Activated naive CD8-positive, alpha-beta T cell treated with anti-CD3 and anti-CD28 coated beads for 36 hours (primary cell): ENCODE measurements around the gene SLC6A18. TPM values are rescaled to one million over a fixed set of nuclear protein-coding genes. Genes with fewer than 3 reads are reported as not detected.

Experiments used
- DNase-seq: peaks from one replicate; pipeline ENCODE4 v3.0.0; 2021
- H3K27ac Mint-ChIP-seq: one replicate; pipeline ENCODE4 v1.8.0; 2022; ENCODE audit warnings: mild to moderate bottlenecking, moderate library complexity, mixed read lengths
- H3K27me3 Mint-ChIP-seq: one replicate; pipeline ENCODE4 v1.8.0; 2022; ENCODE audit warnings: mild to moderate bottlenecking, mixed read lengths
- H3K36me3 Mint-ChIP-seq: one replicate; pipeline ENCODE4 v1.8.0; 2021; ENCODE audit warnings: mild to moderate bottlenecking, mixed read lengths
- H3K4me1 Mint-ChIP-seq: one replicate; pipeline ENCODE4 v1.8.0; 2021; ENCODE audit warnings: mixed read lengths
- H3K4me3 Mint-ChIP-seq: one replicate; pipeline ENCODE4 v1.8.0; 2022; ENCODE audit warnings: mild to moderate bottlenecking, moderate library complexity, mixed read lengths
- H3K9me3 Mint-ChIP-seq: one replicate; pipeline ENCODE4 v1.8.0; 2022; ENCODE audit warnings: mixed read lengths
- total RNA-seq, 2 experiments: library from RNA; stranded (reverse); gene quantifications; one replicate each; pipeline ENCODE4 v1.2.3, GENCODE V29; 2021

The SLC6A18 gene
- total RNA-seq, 2 experiments from 2014 or later, result not detected

DNA sequence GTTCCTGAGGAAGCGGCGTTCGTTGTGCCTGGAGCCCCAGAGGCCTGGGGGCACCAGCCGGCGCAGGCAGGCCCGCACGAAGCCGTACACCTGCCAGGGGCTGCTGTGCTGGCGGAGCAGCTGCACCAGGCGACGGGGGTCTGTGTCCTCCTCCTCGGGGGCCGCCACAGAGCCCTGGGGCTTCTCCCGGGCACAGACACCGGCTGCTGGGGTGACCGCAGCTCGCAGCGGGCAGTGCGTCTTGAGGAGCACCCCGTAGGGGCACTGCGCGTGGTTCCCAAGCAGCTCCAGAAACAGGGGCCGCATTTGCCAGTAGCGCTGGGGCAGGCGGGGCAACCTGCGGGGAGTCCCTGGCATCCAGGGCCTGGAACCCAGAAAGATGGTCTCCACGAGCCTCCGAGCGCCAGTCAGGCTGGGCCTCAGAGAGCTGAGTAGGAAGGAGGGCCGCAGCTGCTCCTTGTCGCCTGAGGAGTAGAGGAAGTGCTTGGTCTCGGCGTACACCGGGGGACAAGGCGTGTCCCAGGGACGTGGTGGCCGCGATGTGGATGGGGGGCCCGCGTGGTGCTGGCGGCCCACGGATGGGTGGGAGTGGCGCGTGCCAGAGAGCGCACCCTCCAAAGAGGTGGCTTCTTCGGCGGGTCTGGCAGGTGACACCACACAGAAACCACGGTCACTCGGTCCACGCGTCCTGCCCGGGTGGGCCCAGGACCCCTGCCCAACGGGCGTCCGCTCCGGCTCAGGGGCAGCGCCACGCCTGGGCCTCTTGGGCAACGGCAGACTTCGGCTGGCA lies 68.4 kb downstream of the SLC6A18 start:
- Mint-ChIP-seq H3K27me3 (no peaks in the 10 kb centered on the region), H3K27ac (no peak overlapping the region), H3K9me3 (no peaks in the 10 kb centered on the region), H3K36me3 (peaks cover 2% of the 10 kb centered on the region), H3K4me3 (peak overlapping the region; percentile 55), H3K4me1 (peaks cover 3% of the 10 kb centered on the region)
- no peak for DNase-seq

- H3K27me3 Mint-ChIP-seq, result no peaks in the 10 kb centered on the region
- H3K9me3 Mint-ChIP-seq, result no peaks in the 10 kb centered on the region
- peak overlapping the region; percentile 57 for H3K4me3 Mint-ChIP-seq
- H3K27ac Mint-ChIP-seq, result no peak overlapping the region
- DNase-seq, result no peak
- no peaks in the 10 kb centered on the region for H3K36me3 Mint-ChIP-seq
- H3K4me1 Mint-ChIP-seq, result peaks cover 3% of the 10 kb centered on the region
Measured at GRCh38 chr5:1294206-1294834, 69.1 kb downstream of the SLC6A18 start.

- H3K4me1 Mint-ChIP-seq, result peaks cover 3% of the 10 kb centered on the region
- H3K27me3 Mint-ChIP-seq, result no peaks in the 10 kb centered on the region
- no peaks in the 10 kb centered on the region for H3K36me3 Mint-ChIP-seq
- H3K4me3 Mint-ChIP-seq, result peak within 1 kb of the TSS; percentile 62
- no peaks in the 10 kb centered on the region for H3K9me3 Mint-ChIP-seq
- H3K27ac Mint-ChIP-seq, result no peak within 1 kb of the TSS
- DNase-seq, result peak; percentile 76
Measured at GRCh38 chr5:1294835-1295649, 69.9 kb downstream of the SLC6A18 start, which contains the start of gene TERT. Gene TERT (minus strand): TSS chr5:1295068. CDS start chr5:1294989, 79 bp downstream.

DNA sequence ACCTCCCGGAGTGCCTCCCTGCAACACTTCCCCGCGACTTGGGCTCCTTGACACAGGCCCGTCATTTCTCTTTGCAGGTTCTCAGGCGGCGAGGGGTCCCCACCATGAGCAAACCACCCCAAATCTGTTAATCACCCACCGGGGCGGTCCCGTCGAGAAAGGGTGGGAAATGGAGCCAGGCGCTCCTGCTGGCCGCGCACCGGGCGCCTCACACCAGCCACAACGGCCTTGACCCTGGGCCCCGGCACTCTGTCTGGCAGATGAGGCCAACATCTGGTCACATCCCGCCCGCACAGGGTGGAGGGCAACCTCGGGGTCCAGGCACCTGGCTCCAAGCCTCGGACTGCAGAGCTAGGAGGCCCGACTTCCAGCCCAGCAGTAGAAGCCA lies 70.5 kb downstream of the SLC6A18 start:
- no peak overlapping the region for H3K27ac Mint-ChIP-seq
- peaks cover 3% of the 10 kb centered on the region for H3K4me1 Mint-ChIP-seq
- no peaks in the 10 kb centered on the region for H3K36me3 Mint-ChIP-seq
- no peaks in the 10 kb centered on the region for H3K9me3 Mint-ChIP-seq
- no peaks in the 10 kb centered on the region for H3K27me3 Mint-ChIP-seq
- peak overlapping the region; percentile 62 for H3K4me3 Mint-ChIP-seq
- no peak for DNase-seq

Other genes with a start within 250 kb of the SLC6A18 start
- under 1 TPM; 0.66 to 0.82 TPM for gene NKD2, start 216.6 kb upstream of the SLC6A18 start, total RNA-seq
- gene SLC12A7, start 113.3 kb upstream of the SLC6A18 start, total RNA-seq, result 10 to 100 TPM; 14.0 to 14.6 TPM
- not detected for gene SLC6A19, start 23.8 kb upstream of the SLC6A18 start, total RNA-seq
- gene TERT, start 69.7 kb downstream of the SLC6A18 start, total RNA-seq, result 1 to 10 TPM; 6.0 to 6.2 TPM
- gene CLPTM1L, start 119.7 kb downstream of the SLC6A18 start, total RNA-seq, result 10 to 100 TPM; 90.0 to 91.6 TPM
- gene SLC6A3, start 220.1 kb downstream of the SLC6A18 start, total RNA-seq, result not detected